GM18517 (cell line): ENCODE measurements around the gene CLCNKA.
"Not testable (repeated sequence)": the region's sequence is repeated elsewhere in the genome, so short reads cannot be mapped to it uniquely, and the experiment has no call there.

Experiments
- ATAC-seq: cut with Tn5 transposase; IDR thresholded peaks from one replicate; pipeline ENCODE4 v1.9.1; 2021; ENCODE audit warnings: mild to moderate bottlenecking, moderate library complexity; ENCODE audit not compliant: unreplicated experiment

Gene CLCNKA

GRCh38 chr1:16021681-16022080, at the start of gene CLCNKA:
Gene CLCNKA, plus strand, starts transcription at chr1:16022036. Its CDS starts 584 bp downstream, at chr1:16022620.
- ATAC-seq = no peak

DNA sequence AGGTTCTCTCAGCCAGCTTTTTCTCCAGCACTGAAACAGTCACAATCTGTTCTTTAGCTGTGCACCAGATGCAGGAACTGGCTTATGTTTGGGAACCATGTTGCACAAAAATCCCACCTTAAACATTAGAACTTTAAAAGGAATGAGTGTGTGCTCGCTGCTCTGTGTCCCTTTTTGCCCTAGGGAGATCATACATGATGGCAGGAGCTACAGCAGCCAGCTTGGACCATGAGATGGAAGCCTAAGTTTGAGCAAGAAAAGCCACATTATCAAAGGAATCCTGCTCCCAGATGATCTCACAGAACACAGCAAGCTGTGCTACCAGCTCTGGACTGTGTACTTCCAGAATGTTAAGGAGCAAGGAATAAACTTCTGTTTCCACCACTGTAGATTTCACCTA, 49.4 kb upstream of the CLCNKA start:
- ATAC-seq = no peak

GRCh38 chr1:15973772-15974171, 48.1 kb upstream of the CLCNKA start:
- no peak for ATAC-seq

DNA sequence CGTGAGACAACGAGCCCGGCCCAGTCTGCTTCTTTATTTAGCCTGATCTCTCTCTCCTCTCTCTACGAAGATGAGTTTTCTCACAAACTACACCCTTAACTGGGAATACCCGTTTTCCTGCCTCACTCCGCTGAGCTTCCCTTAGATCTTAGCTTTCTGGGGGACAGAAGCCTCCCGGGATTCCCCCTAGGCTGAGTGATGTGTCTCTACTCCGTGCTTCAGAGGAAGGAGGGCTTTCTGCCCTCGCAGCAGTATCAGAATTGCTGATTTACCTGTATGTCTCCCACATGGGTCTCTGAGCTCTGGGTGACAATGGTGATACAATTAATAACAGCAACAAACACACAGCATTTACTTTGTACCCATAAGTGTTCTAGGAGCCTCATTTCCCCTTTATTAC, 47.0 kb upstream of the CLCNKA start:
- ATAC-seq = peak; percentile 34

DNA sequence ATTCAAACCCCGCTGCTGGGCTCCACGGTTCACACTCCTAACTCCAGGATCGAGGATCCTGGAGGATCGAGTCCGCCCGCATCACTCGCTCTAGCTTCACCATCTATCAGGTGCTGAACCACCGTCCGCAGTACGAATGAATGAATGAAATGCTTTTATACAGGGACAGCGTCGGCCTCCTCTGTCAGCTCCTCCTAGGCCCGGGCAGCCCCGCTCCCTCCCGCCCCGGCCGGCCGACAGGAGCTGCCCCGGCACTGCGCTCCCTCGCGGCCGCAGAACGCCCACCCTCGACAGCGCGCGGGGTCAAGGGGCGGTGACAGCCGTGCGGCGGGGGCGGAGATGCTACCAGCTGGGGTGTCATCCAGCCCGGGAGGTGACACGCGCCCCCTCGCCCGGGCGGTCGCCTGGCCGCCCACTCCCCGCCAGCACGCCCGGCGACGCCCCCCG, 46.5 kb upstream of the CLCNKA start:
- peak; percentile 49 for ATAC-seq

DNA sequence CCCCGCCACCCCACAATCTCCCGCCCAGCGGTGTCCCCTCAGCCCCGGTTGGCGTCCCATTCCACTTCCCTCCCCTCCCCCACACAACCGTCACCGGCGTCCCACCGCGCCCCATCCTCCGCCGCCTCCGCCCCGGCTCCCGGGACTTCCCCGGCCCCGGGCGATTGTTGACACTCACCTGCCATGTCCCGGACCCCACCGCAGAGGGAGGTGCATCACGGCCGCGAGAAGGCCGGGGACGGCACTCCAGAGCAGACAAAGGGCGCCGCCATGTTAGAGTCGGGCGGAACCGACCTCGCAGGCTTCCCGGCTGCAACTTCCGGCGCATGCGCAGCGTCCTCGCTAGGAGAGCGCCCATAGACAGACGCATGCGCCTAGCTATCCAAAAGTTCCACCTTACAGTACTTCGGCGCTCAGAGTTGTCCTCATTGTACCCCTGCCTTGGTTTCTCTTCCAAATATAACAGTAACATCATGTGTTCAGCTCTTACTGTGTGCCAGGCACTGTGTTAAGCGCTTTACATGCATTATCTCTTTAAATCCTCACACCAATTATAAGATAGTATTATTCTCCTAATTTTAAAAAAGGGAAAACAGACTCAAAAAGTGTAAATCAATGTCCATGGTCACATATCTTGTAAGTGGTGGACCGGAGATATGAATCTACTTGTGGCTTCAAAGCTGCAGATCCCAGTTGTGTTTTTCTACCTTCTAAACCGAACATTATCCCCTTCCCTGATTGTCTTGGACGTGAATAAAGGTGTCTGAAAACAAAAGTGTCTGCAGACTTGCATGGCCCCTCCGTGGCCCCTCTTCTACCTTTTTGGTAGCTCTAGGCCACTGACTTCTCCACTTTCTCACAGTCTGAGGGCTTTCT, 45.8 kb upstream of the CLCNKA start, which contains the start of gene ZBTB17:
Gene ZBTB17, minus strand, starts transcription at position 297 of the 876 bp plus-strand sequence. CDS start 27,606 bp downstream, outside the sequence.
- ATAC-seq = peak; percentile 72

- ATAC-seq = not testable (repeated sequence)
These were observed 43.9 kb upstream of the CLCNKA start for GRCh38 chr1:15977947-15978346.

DNA sequence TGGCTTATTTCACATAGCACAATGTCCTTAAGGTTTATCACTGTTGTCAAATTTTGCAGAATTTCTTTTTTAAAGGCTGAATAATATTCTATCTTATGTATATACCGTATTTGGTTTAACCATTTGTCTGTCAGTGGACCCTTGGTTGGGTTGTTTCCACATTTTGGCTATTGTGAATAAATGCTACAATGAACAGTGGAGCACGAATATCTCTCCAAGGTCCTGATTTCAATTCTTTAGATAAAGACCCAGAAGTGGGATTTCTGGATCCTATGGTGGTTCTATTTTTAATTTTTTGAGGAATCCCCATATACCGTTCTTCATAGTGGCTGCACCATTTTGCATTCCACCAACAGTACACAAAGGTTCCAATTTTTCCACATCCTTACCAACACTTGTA, 40.2 kb upstream of the CLCNKA start:
- no peak for ATAC-seq

DNA sequence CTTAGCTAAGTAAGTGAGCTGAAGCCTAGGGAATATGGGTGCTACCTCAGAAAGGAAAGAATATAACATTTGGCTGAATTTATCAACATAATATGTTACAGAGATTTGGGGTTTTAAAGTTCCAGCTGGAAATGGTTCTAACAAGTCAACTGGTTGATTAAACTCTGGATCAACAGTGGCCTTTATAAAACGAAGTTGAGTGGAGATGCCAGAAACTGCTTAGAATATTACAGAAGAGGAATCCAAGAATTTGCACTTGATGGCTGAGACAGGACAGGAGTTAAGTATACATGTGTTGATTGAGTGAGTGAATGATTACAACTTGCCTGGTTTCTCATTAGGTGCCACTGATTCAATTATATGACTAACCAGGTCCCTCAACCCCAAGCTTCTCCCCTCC, 38.6 kb upstream of the CLCNKA start:
- no peak for ATAC-seq

GRCh38 chr1:15985611-15986297, 36.1 kb upstream of the CLCNKA start:
- no peak for ATAC-seq

DNA sequence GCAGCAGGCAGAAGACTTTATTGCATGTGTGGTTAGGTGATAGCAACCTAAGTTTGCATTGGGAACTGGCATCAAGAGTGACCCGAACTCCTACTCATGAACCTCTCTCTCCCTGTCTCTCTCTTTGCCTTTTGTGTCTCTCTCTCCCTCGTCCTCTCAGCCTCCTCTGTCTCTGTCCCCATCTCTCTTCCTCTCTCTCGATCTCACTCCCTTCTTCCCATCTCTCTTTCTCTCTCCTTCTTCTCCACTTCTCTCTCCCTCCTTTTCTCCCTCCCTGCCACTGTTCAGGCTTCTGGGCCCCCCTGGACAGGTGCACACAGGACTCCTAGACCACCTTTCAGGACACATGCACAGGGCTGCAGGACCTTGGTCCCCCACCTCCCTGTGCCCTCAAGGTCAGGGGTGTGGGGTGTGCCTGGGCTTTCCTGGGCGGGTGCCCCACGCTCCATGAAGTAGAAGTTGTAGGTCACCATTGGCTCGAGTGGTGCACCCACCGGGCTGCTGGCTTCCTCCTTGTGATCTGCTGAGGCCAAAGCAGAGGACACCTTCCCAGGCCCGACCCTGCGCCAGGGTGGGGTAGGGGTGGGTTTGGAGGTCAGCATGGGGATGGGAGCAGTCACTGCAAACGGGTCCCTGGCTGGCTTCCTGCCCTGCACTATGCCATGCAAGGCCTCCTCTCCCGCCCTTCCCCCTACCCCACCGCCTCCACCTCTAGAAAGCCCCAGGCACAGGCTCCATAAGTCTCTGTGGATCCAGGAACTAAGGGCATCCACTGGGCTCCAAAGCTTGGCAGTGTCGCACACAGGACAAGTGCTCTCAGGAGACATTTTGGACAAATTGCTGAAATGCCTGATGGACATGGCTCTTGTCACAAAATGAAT, 32.7 kb upstream of the CLCNKA start:
- ATAC-seq = no peak

DNA sequence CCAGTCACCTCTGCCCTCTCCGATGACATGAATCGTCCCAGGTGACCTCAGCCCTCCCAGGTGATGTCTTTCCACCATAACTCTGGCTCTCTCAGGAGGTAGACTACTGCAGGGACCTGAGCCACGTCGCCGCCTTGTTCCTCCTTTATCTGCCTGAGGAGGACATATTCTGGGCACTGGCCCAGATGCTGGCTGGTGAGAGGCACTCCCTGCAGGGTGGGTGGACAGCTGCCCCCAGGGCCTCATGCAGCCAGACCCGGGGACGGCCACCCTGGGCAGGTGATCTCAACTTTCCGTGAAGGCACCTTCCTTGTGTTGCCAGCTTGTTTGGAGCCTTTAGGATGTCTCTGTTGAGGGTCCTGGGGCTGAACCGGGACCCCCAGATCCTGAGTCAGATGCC, 32.1 kb upstream of the CLCNKA start:
- no peak for ATAC-seq

- ATAC-seq = no peak
These were observed 30.2 kb upstream of the CLCNKA start for GRCh38 chr1:15991427-15992186.

DNA sequence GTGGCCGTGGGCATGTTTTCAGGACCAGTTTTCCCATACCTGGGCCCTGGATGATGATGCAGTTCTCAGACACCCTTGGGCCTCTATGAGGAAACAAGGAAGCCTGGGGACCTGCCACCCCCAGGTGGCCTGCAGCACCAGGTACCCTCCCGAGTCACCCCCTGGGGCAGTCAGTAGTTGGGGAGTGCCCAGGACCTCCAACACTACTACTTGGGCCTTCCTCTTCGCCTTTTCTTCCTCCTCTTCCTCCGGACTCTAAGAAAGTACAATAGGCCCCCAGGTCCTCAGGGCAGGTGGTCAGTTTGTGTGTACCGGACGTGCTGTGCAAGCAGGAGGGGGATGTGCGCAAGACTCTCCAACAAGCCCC, 29.7 kb upstream of the CLCNKA start:
- ATAC-seq = no peak

DNA sequence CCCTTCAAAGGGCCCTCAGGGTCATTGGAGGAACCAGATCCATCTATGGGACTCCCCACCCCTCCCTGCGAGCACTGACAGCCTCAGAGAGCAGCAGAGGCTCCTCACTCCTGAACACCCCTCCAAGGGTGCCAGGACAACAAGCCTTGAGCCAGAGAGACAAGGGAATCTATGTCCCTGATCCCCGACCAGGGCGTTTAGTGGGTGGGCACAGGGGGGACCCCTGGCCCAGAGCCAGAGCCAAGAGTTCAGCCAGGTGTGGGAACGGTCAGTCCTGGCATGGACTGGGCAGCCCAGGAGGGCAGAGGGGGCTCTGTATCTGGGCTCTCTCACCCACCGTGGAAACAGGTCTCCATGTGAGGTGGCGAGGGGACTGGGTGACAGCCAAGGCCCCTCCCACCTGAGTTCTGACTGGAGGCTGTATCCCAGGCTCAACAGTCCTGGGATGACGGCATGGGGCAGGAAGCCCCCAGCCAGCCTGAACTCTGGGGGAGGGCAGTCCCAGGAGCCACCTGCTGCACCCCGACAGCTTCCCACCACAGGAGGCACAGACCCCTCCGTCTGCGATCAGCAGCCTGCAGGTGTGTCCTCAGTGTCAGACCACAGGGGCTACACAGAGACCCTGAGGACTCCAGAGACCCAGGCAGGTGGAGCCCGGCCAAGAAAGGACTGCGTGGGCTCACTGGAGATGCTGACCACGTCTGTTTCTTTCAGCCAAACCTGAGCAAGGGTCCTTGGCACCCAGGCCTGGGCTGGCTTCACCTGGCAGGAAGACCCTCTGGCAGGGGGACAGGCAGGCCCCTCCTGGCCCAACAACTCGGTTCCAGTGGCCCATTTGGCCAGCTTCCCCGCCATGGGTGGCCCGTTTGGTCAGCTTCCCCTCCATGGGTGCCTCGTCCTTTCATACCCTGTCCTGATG, 29.0 kb upstream of the CLCNKA start:
- no peak for ATAC-seq

- ATAC-seq = no peak
These were observed 28.2 kb upstream of the CLCNKA start for GRCh38 chr1:15993666-15994065.

- ATAC-seq = no peak
These were observed 27.8 kb upstream of the CLCNKA start for GRCh38 chr1:15994081-15994480.

DNA sequence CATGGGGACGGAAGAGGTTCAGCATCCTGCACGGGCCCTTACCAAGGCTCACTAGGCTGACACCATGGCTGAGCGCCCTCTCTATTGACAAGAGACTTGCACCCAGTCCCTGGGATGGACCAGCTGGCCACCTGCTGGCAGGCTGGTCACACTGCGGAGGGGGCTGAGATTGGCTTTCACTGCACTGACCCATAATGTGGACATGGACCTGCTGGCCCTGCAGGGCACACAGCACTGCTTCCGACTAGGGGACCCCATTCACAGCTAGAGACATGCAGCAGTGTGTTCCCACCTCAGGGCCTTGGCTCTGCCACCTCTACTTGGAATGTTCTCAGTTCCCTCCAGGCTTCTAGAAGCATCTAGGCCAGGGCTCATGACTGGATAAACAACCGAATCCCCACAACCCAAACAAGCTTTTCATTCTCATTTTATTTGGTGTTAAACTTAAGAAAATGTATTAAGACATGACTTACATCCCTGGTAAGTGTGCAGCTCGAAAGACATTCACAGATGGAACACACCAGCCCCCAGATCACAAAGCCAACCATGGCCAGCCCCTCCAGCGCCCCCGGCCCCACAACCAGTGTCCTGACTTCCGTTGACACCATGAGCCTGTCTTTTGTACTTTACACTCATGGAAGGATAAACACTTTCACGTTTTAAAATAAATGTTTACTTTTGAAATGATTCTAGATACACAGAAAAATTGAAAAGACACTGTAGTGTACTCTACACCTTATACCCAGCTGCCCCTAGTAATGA, 27.1 kb upstream of the CLCNKA start:
- no peak for ATAC-seq
